K562 (cell line): ENCODE data around the gene SLC22A7. TPM values are rescaled to one million over a fixed set of nuclear protein-coding genes. Genes with fewer than 3 reads are reported as not detected.

Experiments
- ATF7 ChIP-seq: fragments of 450-650 bp; IDR thresholded peaks from 2 replicates; pipeline ENCODE4 v1.7.1; 2014; ENCODE audit warnings: mild to moderate bottlenecking, moderate library complexity
- BACH1 ChIP-seq: fragments of 200-800 bp; sonication (Bioruptor generic); IDR thresholded peaks from 2 replicates; pipeline ENCODE4 v1.6.1; 2016; ENCODE audit warnings: missing genetic modification characterization, missing compliant biosample characterization
- BRD4 ChIP-seq: fragments of 200-600 bp; sonication (generic); IDR thresholded peaks from 2 replicates; pipeline ENCODE4 v1.6.1; 2017; ENCODE audit warnings: inconsistent platforms
- ESRRB ChIP-seq: fragments of 250-450 bp; sonication (Bioruptor Pico); IDR thresholded peaks from 2 replicates; pipeline ENCODE4 v1.5.0; 2020; ENCODE audit warnings: mild to moderate bottlenecking, moderate library complexity, borderline replicate concordance
- JUND ChIP-seq, 2 experiments: IDR thresholded peaks; 2 replicates in 1 of 2; 3 replicates in 1 of 2; pipeline ENCODE4 v1.6.1; 2011; ENCODE audit warnings: borderline replicate concordance in 2 of 2, low read depth in 2 of 2, low read length in 2 of 2, improper control_type of control experiment in 1 of 2, missing biosample characterization in 1 of 2, missing genetic modification characterization in 1 of 2, missing genetic modification reagents in 1 of 2
- KDM4B ChIP-seq, 2 experiments: fragments of 450-650 bp in 1 of 2; sonication (generic) in 1 of 2; IDR thresholded peaks; 2 replicates each; pipeline ENCODE4 v1.6.1; 2016 to 2017; ENCODE audit warnings: borderline replicate concordance in 2 of 2, antibody characterized with exemption in 1 of 2, low read depth in 1 of 2, mild to moderate bottlenecking in 1 of 2
- MECOM ChIP-seq: fragments of 250-450 bp; sonication (Bioruptor Pico); IDR thresholded peaks from 2 replicates; pipeline ENCODE4 v1.8.0; 2022; ENCODE audit warnings: inconsistent platforms
- NFXL1 ChIP-seq: fragments of 450-650 bp; formaldehyde crosslinking; IDR thresholded peaks from 2 replicates; pipeline ENCODE4 v1.4.0; 2021; ENCODE audit warnings: mild to moderate bottlenecking
- PCBP1 ChIP-seq: fragments of 200-400 bp; formaldehyde crosslinking; IDR thresholded peaks from 2 replicates; pipeline ENCODE4 v1.6.1; 2018; ENCODE audit warnings: mild to moderate bottlenecking, low read depth, low read length; ENCODE audit not compliant: poor library complexity, severe bottlenecking
- RBM34 ChIP-seq: fragments of 200-400 bp; formaldehyde crosslinking; IDR thresholded peaks from 2 replicates; pipeline ENCODE4 v1.6.1; 2018; ENCODE audit warnings: low read length, borderline replicate concordance; ENCODE audit not compliant: insufficient read depth
- ZBTB1 ChIP-seq: sonication (generic); formaldehyde crosslinking; IDR thresholded peaks from 2 replicates; pipeline ENCODE4 v1.8.1; 2023; ENCODE audit warnings: missing genetic modification reagents, low read depth, mild to moderate bottlenecking, borderline replicate concordance
- polyA plus RNA-seq, 8 experiments: library from polyadenylated mRNA; depleted of rRNA in 4 of 8; stranded (reverse) in 5 of 8; unstranded in 3 of 8; fragments of >200 nt; fragmentation: Nextera tagmentation in 2 of 8; fragmentation: Illumina TruSeq in 1 of 8; extraction: Ambion mirVana in 2 of 8; extraction: Trizol in 1 of 8; gene quantifications; 2 replicates each; pipeline versions ENCODE4 v1.2.1 to v1.2.3, GENCODE V29; 2011 to 2014; ENCODE audit warnings: inconsistent platforms in 1 of 8, missing spikeins in 1 of 8
- total RNA-seq, 7 experiments: library from RNA; depleted of rRNA in 6 of 7; stranded (reverse); fragments of >200 nt in 6 of 7; fragmentation: Illumina TruSeq in 2 of 7; extraction: Trizol in 2 of 7; gene quantifications; 2 replicates each; pipeline versions ENCODE4 v1.2.1 to v1.2.3, GENCODE V29; 2011 to 2021; ENCODE audit warnings: low replicate concordance in 1 of 7
- TF ChIP-seq, protein P1 (sequence below): fragments of 250-450 bp; sonication (Bioruptor Pico); IDR thresholded peaks from 2 replicates; pipeline ENCODE4 v1.8.0; 2022; ENCODE audit warnings: moderate library complexity, mild to moderate bottlenecking, inconsistent platforms
- TF ChIP-seq, protein P2 (sequence below), 2 experiments: fragments of 150-350 bp in 1 of 2; IDR thresholded peaks; 2 replicates each; pipeline ENCODE4 v1.6.1; 2012 to 2016; ENCODE audit warnings: low read depth in 2 of 2, low read length in 2 of 2, mild to moderate bottlenecking in 1 of 2, moderate library complexity in 1 of 2
- TF ChIP-seq, protein P3 (sequence below): fragments of 450-650 bp; conservative IDR thresholded peaks from 2 replicates; pipeline ENCODE4 v1.6.1; 2016; ENCODE audit warnings: missing genetic modification characterization, low read depth, mild to moderate bottlenecking, control low read depth, missing compliant biosample characterization
- TF ChIP-seq, protein P4 (sequence below): fragments of 250-450 bp; sonication (Bioruptor Pico); IDR thresholded peaks from 2 replicates; pipeline ENCODE4 v1.5.0; 2021; ENCODE audit warnings: mild to moderate bottlenecking, borderline replicate concordance
- TF ChIP-seq, protein P5 (sequence below): sonication (generic); formaldehyde crosslinking; IDR thresholded peaks from 2 replicates; pipeline ENCODE4 v1.8.1; 2022; ENCODE audit warnings: missing genetic modification reagents

The SLC22A7 gene
- total and polyA plus RNA-seq, 9 of the 15 experiments (the other 6 are each of a cell fraction or from before 2014, with no cell fraction given), result not detected

DNA sequence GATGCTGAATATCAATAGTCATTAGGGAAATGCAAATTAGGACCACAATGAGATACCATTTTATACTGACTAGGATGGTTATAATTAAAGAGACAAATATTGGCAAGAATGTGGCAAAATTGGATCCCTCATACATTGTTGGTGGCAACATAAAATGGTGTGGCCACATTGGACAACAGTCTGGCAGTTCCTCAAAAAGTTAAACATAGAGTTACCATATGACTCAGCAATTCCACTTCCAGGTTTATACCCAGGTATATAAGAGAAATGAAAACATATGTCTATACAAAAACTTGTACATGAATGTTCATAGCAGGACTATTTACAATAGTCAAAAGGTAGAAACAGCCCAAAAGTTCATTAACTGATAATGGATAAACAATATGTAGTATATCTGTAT, 12.6 kb downstream of the SLC22A7 start (continued):
- TF ChIP-seq KDM4B (IDR thresholded peaks at IDR 0.05; ENCODE audit: borderline replicate concordance in 2 of 2, low read depth in 1 of 2) (no peak), RBM34 (no peak), BACH1 (peak; percentile 88), MECOM (CRISPR knock-in tag) (no peak), NFXL1 (CRISPR knock-in tag) (no peak), ATF7 (no peak), BRD4 (no peak), JUND (IDR thresholded peaks at IDR 0.05; ENCODE audit: borderline replicate concordance, low read depth, low read length) (no peak), JUND (tag; IDR thresholded peaks at IDR 0.05; ENCODE audit: borderline replicate concordance, low read depth, low read length) (peak; percentile 60; the same call in 1 of the 3 replicates), ESRRB (CRISPR knock-in tag) (no peak), ZBTB1 (CRISPR knock-in tag) (no peak), PCBP1 (no peak)
- TF ChIP-seq, protein P1, sequence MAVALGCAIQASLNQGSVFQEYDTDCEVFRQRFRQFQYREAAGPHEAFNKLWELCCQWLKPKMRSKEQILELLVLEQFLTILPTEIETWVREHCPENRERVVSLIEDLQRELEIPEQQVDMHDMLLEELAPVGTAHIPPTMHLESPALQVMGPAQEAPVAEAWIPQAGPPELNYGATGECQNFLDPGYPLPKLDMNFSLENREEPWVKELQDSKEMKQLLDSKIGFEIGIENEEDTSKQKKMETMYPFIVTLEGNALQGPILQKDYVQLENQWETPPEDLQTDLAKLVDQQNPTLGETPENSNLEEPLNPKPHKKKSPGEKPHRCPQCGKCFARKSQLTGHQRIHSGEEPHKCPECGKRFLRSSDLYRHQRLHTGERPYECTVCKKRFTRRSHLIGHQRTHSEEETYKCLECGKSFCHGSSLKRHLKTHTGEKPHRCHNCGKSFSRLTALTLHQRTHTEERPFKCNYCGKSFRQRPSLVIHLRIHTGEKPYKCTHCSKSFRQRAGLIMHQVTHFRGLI, result no peak
- TF ChIP-seq, protein P2, sequence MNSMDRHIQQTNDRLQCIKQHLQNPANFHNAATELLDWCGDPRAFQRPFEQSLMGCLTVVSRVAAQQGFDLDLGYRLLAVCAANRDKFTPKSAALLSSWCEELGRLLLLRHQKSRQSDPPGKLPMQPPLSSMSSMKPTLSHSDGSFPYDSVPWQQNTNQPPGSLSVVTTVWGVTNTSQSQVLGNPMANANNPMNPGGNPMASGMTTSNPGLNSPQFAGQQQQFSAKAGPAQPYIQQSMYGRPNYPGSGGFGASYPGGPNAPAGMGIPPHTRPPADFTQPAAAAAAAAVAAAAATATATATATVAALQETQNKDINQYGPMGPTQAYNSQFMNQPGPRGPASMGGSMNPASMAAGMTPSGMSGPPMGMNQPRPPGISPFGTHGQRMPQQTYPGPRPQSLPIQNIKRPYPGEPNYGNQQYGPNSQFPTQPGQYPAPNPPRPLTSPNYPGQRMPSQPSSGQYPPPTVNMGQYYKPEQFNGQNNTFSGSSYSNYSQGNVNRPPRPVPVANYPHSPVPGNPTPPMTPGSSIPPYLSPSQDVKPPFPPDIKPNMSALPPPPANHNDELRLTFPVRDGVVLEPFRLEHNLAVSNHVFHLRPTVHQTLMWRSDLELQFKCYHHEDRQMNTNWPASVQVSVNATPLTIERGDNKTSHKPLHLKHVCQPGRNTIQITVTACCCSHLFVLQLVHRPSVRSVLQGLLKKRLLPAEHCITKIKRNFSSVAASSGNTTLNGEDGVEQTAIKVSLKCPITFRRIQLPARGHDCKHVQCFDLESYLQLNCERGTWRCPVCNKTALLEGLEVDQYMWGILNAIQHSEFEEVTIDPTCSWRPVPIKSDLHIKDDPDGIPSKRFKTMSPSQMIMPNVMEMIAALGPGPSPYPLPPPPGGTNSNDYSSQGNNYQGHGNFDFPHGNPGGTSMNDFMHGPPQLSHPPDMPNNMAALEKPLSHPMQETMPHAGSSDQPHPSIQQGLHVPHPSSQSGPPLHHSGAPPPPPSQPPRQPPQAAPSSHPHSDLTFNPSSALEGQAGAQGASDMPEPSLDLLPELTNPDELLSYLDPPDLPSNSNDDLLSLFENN (IDR thresholded peaks at IDR 0.05; ENCODE audit: low read depth in 2 of 2, low read length in 2 of 2), result no peak
- TF ChIP-seq, protein P3, sequence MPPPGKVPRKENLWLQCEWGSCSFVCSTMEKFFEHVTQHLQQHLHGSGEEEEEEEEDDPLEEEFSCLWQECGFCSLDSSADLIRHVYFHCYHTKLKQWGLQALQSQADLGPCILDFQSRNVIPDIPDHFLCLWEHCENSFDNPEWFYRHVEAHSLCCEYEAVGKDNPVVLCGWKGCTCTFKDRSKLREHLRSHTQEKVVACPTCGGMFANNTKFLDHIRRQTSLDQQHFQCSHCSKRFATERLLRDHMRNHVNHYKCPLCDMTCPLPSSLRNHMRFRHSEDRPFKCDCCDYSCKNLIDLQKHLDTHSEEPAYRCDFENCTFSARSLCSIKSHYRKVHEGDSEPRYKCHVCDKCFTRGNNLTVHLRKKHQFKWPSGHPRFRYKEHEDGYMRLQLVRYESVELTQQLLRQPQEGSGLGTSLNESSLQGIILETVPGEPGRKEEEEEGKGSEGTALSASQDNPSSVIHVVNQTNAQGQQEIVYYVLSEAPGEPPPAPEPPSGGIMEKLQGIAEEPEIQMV (tag), result no peak
- TF ChIP-seq, protein P4, sequence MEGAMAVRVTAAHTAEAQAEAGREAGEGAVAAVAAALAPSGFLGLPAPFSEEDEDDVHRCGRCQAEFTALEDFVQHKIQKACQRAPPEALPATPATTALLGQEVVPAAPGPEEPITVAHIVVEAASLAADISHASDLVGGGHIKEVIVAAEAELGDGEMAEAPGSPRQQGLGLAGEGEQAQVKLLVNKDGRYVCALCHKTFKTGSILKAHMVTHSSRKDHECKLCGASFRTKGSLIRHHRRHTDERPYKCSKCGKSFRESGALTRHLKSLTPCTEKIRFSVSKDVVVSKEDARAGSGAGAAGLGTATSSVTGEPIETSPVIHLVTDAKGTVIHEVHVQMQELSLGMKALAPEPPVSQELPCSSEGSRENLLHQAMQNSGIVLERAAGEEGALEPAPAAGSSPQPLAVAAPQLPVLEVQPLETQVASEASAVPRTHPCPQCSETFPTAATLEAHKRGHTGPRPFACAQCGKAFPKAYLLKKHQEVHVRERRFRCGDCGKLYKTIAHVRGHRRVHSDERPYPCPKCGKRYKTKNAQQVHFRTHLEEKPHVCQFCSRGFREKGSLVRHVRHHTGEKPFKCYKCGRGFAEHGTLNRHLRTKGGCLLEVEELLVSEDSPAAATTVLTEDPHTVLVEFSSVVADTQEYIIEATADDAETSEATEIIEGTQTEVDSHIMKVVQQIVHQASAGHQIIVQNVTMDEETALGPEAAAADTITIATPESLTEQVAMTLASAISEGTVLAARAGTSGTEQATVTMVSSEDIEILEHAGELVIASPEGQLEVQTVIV (CRISPR knock-in tag), result no peak
- TF ChIP-seq, protein P5, sequence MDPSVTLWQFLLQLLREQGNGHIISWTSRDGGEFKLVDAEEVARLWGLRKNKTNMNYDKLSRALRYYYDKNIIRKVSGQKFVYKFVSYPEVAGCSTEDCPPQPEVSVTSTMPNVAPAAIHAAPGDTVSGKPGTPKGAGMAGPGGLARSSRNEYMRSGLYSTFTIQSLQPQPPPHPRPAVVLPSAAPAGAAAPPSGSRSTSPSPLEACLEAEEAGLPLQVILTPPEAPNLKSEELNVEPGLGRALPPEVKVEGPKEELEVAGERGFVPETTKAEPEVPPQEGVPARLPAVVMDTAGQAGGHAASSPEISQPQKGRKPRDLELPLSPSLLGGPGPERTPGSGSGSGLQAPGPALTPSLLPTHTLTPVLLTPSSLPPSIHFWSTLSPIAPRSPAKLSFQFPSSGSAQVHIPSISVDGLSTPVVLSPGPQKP (CRISPR knock-in tag), result no peak
